ENCODE measurements around the gene ZIM2. TPM values are rescaled to one million over a fixed set of nuclear protein-coding genes. Genes with fewer than 3 reads are reported as not detected.

ZIM2 gene
- total RNA-seq, 1 donor from 2014 or later: 0.19 TPM

DNA sequence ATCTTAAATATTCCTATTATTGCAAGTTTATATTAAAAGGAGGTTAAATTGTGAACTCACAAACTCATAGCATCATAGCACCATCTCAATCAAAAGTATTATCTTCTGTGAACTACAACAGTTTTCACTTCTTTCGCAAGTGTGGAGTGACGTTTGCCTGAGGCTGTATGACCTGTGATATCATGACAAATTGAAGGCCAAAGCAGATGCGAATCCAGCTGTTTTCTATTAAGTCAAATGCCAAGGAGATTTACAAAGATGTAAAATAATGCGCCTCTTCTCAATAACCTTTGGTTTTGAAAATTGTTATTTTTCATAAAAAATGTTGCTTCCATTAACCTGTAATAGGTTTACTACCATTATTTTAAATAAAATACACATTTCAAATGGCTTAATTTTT lies 7.6 kb upstream of the ZIM2 start:
- Histone ChIP-seq H3K36me3 (no peaks in the 10 kb centered on the region), H3K27ac (replicated peaks) (no peak overlapping the region), H3K27me3 (ENCODE audit: low read depth) (no peaks in the 10 kb centered on the region), H3K4me1 (no peaks in the 10 kb centered on the region), H3K4me3 (no peak overlapping the region), H3K9me3 (replicated peaks) (peaks cover 11% of the 10 kb centered on the region)
- no peak for DNase-seq
- intact Hi-C loops (cut with micrococcal nuclease): no loop called here
- TF ChIP-seq, protein P1, sequence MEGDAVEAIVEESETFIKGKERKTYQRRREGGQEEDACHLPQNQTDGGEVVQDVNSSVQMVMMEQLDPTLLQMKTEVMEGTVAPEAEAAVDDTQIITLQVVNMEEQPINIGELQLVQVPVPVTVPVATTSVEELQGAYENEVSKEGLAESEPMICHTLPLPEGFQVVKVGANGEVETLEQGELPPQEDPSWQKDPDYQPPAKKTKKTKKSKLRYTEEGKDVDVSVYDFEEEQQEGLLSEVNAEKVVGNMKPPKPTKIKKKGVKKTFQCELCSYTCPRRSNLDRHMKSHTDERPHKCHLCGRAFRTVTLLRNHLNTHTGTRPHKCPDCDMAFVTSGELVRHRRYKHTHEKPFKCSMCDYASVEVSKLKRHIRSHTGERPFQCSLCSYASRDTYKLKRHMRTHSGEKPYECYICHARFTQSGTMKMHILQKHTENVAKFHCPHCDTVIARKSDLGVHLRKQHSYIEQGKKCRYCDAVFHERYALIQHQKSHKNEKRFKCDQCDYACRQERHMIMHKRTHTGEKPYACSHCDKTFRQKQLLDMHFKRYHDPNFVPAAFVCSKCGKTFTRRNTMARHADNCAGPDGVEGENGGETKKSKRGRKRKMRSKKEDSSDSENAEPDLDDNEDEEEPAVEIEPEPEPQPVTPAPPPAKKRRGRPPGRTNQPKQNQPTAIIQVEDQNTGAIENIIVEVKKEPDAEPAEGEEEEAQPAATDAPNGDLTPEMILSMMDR (IDR thresholded peaks at IDR 0.05; ENCODE audit: borderline replicate concordance): no peak

DNA sequence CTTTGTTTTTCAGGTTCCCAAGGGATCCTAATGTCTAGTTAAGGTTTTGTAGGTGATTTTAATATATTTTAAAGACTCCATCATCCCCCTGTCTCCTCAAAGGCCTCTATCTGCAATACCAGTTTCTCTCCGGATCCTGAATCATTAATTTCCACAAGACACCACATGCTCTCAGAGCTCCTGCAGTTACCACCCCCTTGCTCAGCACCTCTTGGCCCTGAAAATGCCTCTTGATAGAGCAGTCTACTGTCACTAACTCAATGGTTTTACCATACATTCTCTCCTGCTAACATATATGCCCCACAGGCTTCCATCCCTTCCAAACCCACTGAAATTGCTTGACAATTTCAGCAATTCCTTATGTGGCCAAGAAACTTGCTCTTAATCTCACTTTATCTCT lies 1.9 kb upstream of the ZIM2 start:
- peaks cover 2% of the 10 kb centered on the region for H3K4me1 ChIP-seq
- no peaks in the 10 kb centered on the region for H3K9me3 ChIP-seq (replicated peaks)
- TF ChIP-seq, protein P1 (IDR thresholded peaks at IDR 0.05; ENCODE audit: borderline replicate concordance): no peak
- H3K27ac ChIP-seq (replicated peaks): no peak overlapping the region
- no peaks in the 10 kb centered on the region for H3K27me3 ChIP-seq (ENCODE audit: low read depth)
- DNase-seq: no peak
- intact Hi-C loops (cut with micrococcal nuclease): no loop called here
- no peak overlapping the region for H3K4me3 ChIP-seq
- H3K36me3 ChIP-seq: no peaks in the 10 kb centered on the region

DNA sequence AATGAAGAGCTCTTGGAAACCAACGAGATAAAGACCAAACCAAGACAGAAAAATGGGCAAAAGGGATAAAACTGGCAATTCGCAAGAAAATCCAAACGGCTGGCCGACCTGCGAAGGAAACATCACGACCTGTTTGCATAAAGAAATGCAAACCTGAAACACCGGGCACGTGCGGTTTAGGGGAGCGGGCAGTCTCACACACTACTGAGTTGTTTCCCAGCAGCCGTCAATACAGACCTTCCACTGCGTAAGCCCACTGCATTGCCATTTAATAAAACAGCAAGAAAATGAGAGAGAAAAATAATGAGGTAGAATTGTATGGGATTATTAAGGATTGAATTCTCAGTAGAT lies 642 bp upstream of the ZIM2 start:
- TF ChIP-seq, protein P1 (IDR thresholded peaks at IDR 0.05; ENCODE audit: borderline replicate concordance): no peak
- H3K36me3 ChIP-seq: no peaks in the 10 kb centered on the region
- peaks cover 8% of the 10 kb centered on the region for H3K4me1 ChIP-seq
- no peak for DNase-seq
- H3K27me3 ChIP-seq (ENCODE audit: low read depth): no peaks in the 10 kb centered on the region
- no peak overlapping the region for H3K27ac ChIP-seq (replicated peaks)
- H3K4me3 ChIP-seq: peak overlapping the region; percentile 71
- intact Hi-C loops (cut with micrococcal nuclease): no loop called here
- no peaks in the 10 kb centered on the region for H3K9me3 ChIP-seq (replicated peaks)

DNA sequence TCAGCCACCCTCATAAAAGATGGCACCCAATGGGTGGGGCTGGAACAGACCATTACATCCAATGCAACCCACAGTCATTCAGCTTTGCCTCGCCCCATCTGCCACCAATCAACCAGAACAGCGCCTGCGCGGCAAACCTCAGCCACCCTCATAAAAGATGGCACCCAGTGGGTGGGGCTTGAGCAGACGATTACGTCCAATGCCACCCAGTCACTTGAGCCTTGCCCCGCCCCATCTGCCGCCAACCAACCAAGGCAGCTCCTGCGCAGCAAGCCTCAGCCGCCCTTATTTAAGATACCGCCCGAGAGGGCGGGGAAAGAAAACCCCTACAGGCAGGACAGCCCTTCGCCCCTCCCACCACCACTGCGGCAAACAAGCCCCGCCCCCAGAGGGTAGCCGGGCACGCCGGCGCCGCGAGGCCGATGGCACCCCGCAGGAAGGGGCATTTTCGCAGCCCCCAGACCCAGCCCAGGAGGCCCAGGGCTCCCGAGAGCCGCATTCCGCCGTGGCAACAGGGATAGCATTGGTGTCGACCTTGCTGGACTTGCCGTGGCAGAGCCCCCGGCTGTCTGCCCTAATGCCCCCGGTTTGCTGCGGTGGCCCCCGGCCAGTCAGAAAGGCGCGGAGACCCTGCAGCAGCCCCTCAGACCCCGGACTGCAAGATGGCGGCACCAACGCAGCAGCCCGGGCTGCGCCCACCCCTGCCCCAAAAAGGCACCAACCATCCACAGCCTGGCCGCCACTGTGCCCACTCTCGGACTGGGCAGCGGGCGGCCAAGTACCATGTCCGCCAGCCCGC lies 675 bp downstream of the ZIM2 start:
- Histone ChIP-seq H3K9me3 (replicated peaks) (no peaks in the 10 kb centered on the region), H3K4me1 (peaks cover 8% of the 10 kb centered on the region), H3K4me3 (peak overlapping the region; percentile 71), H3K27me3 (ENCODE audit: low read depth) (no peaks in the 10 kb centered on the region), H3K36me3 (no peaks in the 10 kb centered on the region), H3K27ac (replicated peaks) (peak overlapping the region; percentile 94)
- TF ChIP-seq, protein P1 (IDR thresholded peaks at IDR 0.05; ENCODE audit: borderline replicate concordance): no peak
- intact Hi-C loops (cut with micrococcal nuclease): no loop called here
- DNase-seq: peak; percentile 93

DNA sequence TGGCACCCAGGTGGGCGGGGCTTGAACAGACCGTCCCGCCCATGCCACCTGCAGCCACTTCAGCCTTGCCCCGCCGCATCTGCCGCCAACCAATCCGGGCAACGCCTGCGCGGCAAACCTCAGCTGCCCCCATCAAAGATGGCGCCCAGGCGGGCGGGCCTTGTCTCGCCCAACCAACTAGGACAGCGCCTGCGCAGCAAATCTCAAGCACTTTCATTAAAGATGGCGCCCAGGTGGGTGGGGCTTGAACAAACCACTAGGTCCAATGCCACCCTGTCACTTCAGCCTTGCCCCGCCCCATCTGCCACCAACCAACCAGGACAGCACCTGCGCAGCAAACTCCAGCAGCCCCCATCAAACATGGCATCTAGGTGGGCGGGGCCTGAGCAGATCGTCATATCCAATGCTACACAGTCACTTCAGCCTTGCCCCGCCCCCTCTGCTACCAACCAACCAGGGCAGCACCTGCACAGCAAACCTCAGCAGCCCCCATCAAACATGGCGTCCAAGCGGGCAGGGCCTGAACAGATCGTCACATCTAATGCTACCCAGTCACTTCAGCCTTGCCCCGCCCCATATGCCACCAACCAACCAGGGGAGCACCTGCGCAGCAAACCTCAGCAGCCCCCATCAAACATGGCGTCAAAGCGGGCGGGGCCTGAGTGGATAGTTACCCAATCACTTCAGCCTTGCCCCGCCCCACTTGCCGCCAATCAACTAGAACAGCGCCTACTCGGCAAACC lies 1.4 kb downstream of the ZIM2 start:
- H3K4me1 ChIP-seq: peaks cover 8% of the 10 kb centered on the region
- intact Hi-C loops (cut with micrococcal nuclease): no loop called here
- peak overlapping the region; percentile 94 for H3K27ac ChIP-seq (replicated peaks)
- no peaks in the 10 kb centered on the region for H3K36me3 ChIP-seq
- H3K27me3 ChIP-seq (ENCODE audit: low read depth): no peaks in the 10 kb centered on the region
- peak overlapping the region; percentile 71 for H3K4me3 ChIP-seq
- TF ChIP-seq, protein P1 (IDR thresholded peaks at IDR 0.05; ENCODE audit: borderline replicate concordance): no peak
- peak; percentile 96 for DNase-seq
- H3K9me3 ChIP-seq (replicated peaks): no peaks in the 10 kb centered on the region

All from left ventricle myocardium inferior (tissue), 1 donor.